Fibroblast of the conjunctiva (primary cell): ENCODE data around the gene VPS72.

Source experiments
- DNase-seq: peaks from one replicate; pipeline ENCODE4 v3.0.0-alpha.2; 2010; ENCODE audit warnings: low read depth

Gene VPS72

GRCh38 chr1:151187205-151187604, 2.8 kb downstream of the VPS72 start:
- DNase-seq = no peak

GRCh38 chr1:151184211-151184610, 5.8 kb downstream of the VPS72 start:
- no peak for DNase-seq

- no peak for DNase-seq
Measured at GRCh38 chr1:151176514-151177045, 13.4 kb downstream of the VPS72 start.

- DNase-seq = no peak
Measured at GRCh38 chr1:151175863-151176262, 14.1 kb downstream of the VPS72 start, which contains the start of gene TMOD4. Gene TMOD4 (minus strand): TSS chr1:151175981. CDS start chr1:151174875, 1,106 bp downstream.

- no peak for DNase-seq
Measured at GRCh38 chr1:151175041-151175741, 14.8 kb downstream of the VPS72 start.

- no peak for DNase-seq
Measured at GRCh38 chr1:151171190-151171589, 18.8 kb downstream of the VPS72 start.

- no peak for DNase-seq
Measured at GRCh38 chr1:151167116-151167515, 22.9 kb downstream of the VPS72 start.

- peak; percentile 26 for DNase-seq
Measured at GRCh38 chr1:151166505-151166956, 23.5 kb downstream of the VPS72 start.

- peak; percentile 96 for DNase-seq
Measured at GRCh38 chr1:151165738-151166504, 24.1 kb downstream of the VPS72 start, which contains the start of the genes LYSMD1 and SCNM1. Gene LYSMD1 (minus strand): TSS chr1:151165902. CDS start chr1:151165258, 644 bp downstream. Gene SCNM1 (plus strand): TSS chr1:151166144. CDS start chr1:151166153, 9 bp downstream.

GRCh38 chr1:151165281-151165737, 24.7 kb downstream of the VPS72 start:
- DNase-seq = peak; percentile 48

GRCh38 chr1:151164732-151165280, 25.2 kb downstream of the VPS72 start:
- DNase-seq = no peak

- DNase-seq = no peak
Measured at GRCh38 chr1:151159373-151159772, 30.6 kb downstream of the VPS72 start.

- no peak for DNase-seq
Measured at GRCh38 chr1:151158751-151159251, 31.2 kb downstream of the VPS72 start.

- no peak for DNase-seq
Measured at GRCh38 chr1:151158326-151158725, 31.7 kb downstream of the VPS72 start.

- DNase-seq = no peak
Measured at GRCh38 chr1:151157067-151157531, 32.9 kb downstream of the VPS72 start.

- no peak for DNase-seq
Measured at GRCh38 chr1:151156515-151156819, 33.5 kb downstream of the VPS72 start, which contains the start of gene TNFAIP8L2. Gene TNFAIP8L2 (plus strand): TSS chr1:151156649. CDS start chr1:151158698, 2,049 bp downstream.

GRCh38 chr1:151147665-151148064, 42.3 kb downstream of the VPS72 start:
- DNase-seq = no peak

GRCh38 chr1:151147132-151147503, 42.9 kb downstream of the VPS72 start:
- DNase-seq = no peak

GRCh38 chr1:151146412-151147131, 43.4 kb downstream of the VPS72 start, which contains the start of gene SEMA6C:
Gene SEMA6C (minus strand): TSS chr1:151146631. CDS start chr1:151142621, 4,010 bp downstream.
- DNase-seq = peak; percentile 78

GRCh38 chr1:151146072-151146411, 44.0 kb downstream of the VPS72 start:
- DNase-seq = no peak

GRCh38 chr1:151145304-151146071, 44.5 kb downstream of the VPS72 start:
- no peak for DNase-seq
